B cell (primary cell): ENCODE measurements around the gene GDF9. TPM values are rescaled to one million over a fixed set of nuclear protein-coding genes. Genes with fewer than 3 reads are reported as not detected.

Experiments
- ATAC-seq: fragments of 200-7000 bp; cut with Tn5 transposase; one replicate; pipeline ENCODE4 v1.10.0; 2021; ENCODE audit warnings: low read depth, mild to moderate bottlenecking, moderate number of reproducible peaks, moderate library complexity
- CTCF ChIA-PET: fragments of 350-600 bp; sonication (Branson Sonifier 250); formaldehyde crosslinking; loops from one replicate; lab custom pipeline; 2021; ENCODE audit warnings: antibody characterized with exemption, inconsistent platforms; lab: Charles Lee
- POLR2A ChIA-PET: fragments of 350-600 bp; sonication (Branson Sonifier 250); formaldehyde crosslinking; loops from one replicate; lab custom pipeline; 2021; ENCODE audit warnings: antibody characterized with exemption; lab: Charles Lee
- DNase-seq: peaks from one replicate; pipeline ENCODE4 v3.0.0; 2013
- H2AFZ ChIP-seq: 2 replicates; pipeline ENCODE4 v1.6.1; 2012; ENCODE audit warnings: mild to moderate bottlenecking, low read depth, low read length; ENCODE audit not compliant: insufficient read depth, poor library complexity, severe bottlenecking
- H3K27ac ChIP-seq, 2 donors: 1 replicate in 1 of 2; 2 replicates in 1 of 2; pipeline ENCODE4 v1.5.1; 2012 to 2013; ENCODE audit warnings: low read length in 2 of 2, mild to moderate bottlenecking in 2 of 2, moderate library complexity in 1 of 2
- H3K27me3 ChIP-seq, 4 experiments: fragments of 200-600 bp in 1 of 4; sonication (generic) in 1 of 4; replicated peaks in 1 of 4; 1 replicate in 2 of 4; 2 replicates in 2 of 4; pipeline versions ENCODE4 v1.6.1 to v1.7.0; 2013 to 2016; ENCODE audit warnings: low read length in 3 of 4, mild to moderate bottlenecking in 2 of 4, mixed read lengths in 1 of 4, moderate library complexity in 1 of 4; ENCODE audit not compliant: insufficient read depth in 4 of 4, control insufficient read depth in 3 of 4; ENCODE audit errors: control extremely low read depth in 1 of 4
- H3K36me3 ChIP-seq, 2 experiments: replicated peaks in 1 of 2; 1 replicate in 1 of 2; 2 replicates in 1 of 2; pipeline versions ENCODE4 v1.6.1 to v1.7.1; 2013; ENCODE audit warnings: low read length in 1 of 2; ENCODE audit not compliant: insufficient read depth in 2 of 2, control insufficient read depth in 1 of 2; ENCODE audit errors: control extremely low read depth in 1 of 2, extremely low read depth in 1 of 2
- H3K4me1 ChIP-seq, 2 donors: fragments of 200-600 bp in 1 of 2; sonication (generic) in 1 of 2; 1 replicate in 1 of 2; 2 replicates in 1 of 2; pipeline versions ENCODE4 v1.5.1 to v1.6.1; 2013 to 2017; ENCODE audit warnings: low read length in 2 of 2; ENCODE audit not compliant: control insufficient read depth in 2 of 2, insufficient read depth in 2 of 2
- H3K4me2 ChIP-seq: replicated peaks from 2 replicates; pipeline ENCODE3; 2012; ENCODE audit warnings: mild to moderate bottlenecking, low read depth, low read length; ENCODE audit not compliant: poor library complexity, severe bottlenecking
- H3K4me3 ChIP-seq, 5 experiments: fragments of 200-600 bp in 1 of 5; sonication (generic) in 1 of 5; 1 replicate in 3 of 5; 2 replicates in 2 of 5; pipeline versions ENCODE4 v1.5.1 to v1.7.0; 2011 to 2016; ENCODE audit warnings: low read length in 4 of 5, mild to moderate bottlenecking in 4 of 5, low read depth in 2 of 5, control low read depth in 1 of 5, moderate library complexity in 1 of 5; ENCODE audit not compliant: insufficient read depth in 1 of 5; ENCODE audit errors: control extremely low read depth in 1 of 5, extremely low read depth in 1 of 5
- H3K79me2 ChIP-seq: fragments of 200-600 bp; sonication (generic); one replicate; pipeline ENCODE4 v1.6.0; 2016; ENCODE audit warnings: low read length; ENCODE audit not compliant: control insufficient read depth, insufficient read depth
- H3K9ac ChIP-seq: fragments of 200-600 bp; sonication (generic); 2 replicates; pipeline ENCODE4 v1.6.1; 2017; ENCODE audit warnings: mild to moderate bottlenecking, low read length, moderate library complexity
- H3K9me3 ChIP-seq, 3 donors: one replicate each; pipeline versions ENCODE4 v1.6.1 to v1.7.1; 2013; ENCODE audit warnings: low read length in 2 of 3; ENCODE audit not compliant: control insufficient read depth in 2 of 3, insufficient read depth in 1 of 3; ENCODE audit errors: control extremely low read depth in 1 of 3
- H4K20me1 ChIP-seq: 2 replicates; pipeline ENCODE4 v1.6.0; 2012; ENCODE audit warnings: mild to moderate bottlenecking, low read length; ENCODE audit not compliant: insufficient read depth, control insufficient read depth, poor library complexity, severe bottlenecking
- H3K27ac Mint-ChIP-seq: one replicate; pipeline ENCODE4 v1.8.0; 2021; ENCODE audit warnings: mixed read lengths
- H3K27me3 Mint-ChIP-seq: one replicate; pipeline ENCODE4 v1.8.0; 2021; ENCODE audit warnings: mixed read lengths
- H3K4me1 Mint-ChIP-seq: one replicate; pipeline ENCODE4 v1.8.0; 2021; ENCODE audit warnings: mixed read lengths
- H3K4me3 Mint-ChIP-seq: one replicate; pipeline ENCODE4 v1.8.0; 2021; ENCODE audit warnings: mixed read lengths
- H3K9me3 Mint-ChIP-seq: one replicate; pipeline ENCODE4 v1.8.0; 2022; ENCODE audit warnings: mixed read lengths; ENCODE audit not compliant: insufficient read depth
- CTCF ChIP-seq: fragments of 200-600 bp; IDR thresholded peaks from one replicate; pipeline ENCODE4 v1.8.0; 2022; ENCODE audit warnings: antibody characterized with exemption, mild to moderate bottlenecking
- EZH2 ChIP-seq: IDR thresholded peaks from 2 replicates; pipeline ENCODE4 v1.6.1; 2012; ENCODE audit warnings: borderline replicate concordance, low read depth, mild to moderate bottlenecking, moderate library complexity, low read length; ENCODE audit not compliant: insufficient read depth, poor library complexity, severe bottlenecking
- WGBS: methylation state at CpG from one replicate; pipeline ENCODE4 v1.1.5; 2013; ENCODE audit warnings: missing lambda C conversion rate; ENCODE audit not compliant: insufficient coverage; 5-methylcytosine and 5-hydroxymethylcytosine counted together
- intact Hi-C: fragments of 100-400 bp; cut with micrococcal nuclease; formaldehyde crosslinking; loops from one replicate; pipeline ENCODE4 v1.10.0; 2022
- polyA plus RNA-seq: library from polyadenylated mRNA; depleted of rRNA; stranded (reverse); fragments of >200 nt; gene quantifications from 2 replicates; pipeline ENCODE4 v1.2.3, GENCODE V29; 2012
- total RNA-seq, 2 donors: library from RNA; stranded (reverse); fragments of 120-200 nt in 1 of 2; gene quantifications; 1 replicate in 1 of 2; 2 replicates in 1 of 2; pipeline versions ENCODE4 v1.2.3 to v1.2.4, GENCODE V29; 2013 to 2022

GDF9 gene
- total and polyA plus RNA-seq, 2 donors (not counting 1 experiment from before 2014, with no cell fraction given) = 0.67 to 0.88 TPM

- peak overlapping the region; percentile 89 for H2AFZ ChIP-seq
- Mint-ChIP-seq H3K4me3 (peak overlapping the region; percentile 93), H3K27ac (peak overlapping the region; percentile 71), H3K9me3 (no peaks in the 10 kb centered on the region), H3K4me1 (peaks cover 18% of the 10 kb centered on the region), H3K27me3 (peaks cover 26% of the 10 kb centered on the region)
- H3K9me3 ChIP-seq = peaks cover 0 to 7% (median 0%) of the 10 kb centered on the region in 3 donors
- H4K20me1 ChIP-seq = no peaks in the 10 kb centered on the region
- no peak overlapping the region for H3K27ac ChIP-seq
- H3K27me3 ChIP-seq = peaks cover 0 to 54% (median 32%) of the 10 kb centered on the region in 4 experiments
- CTCF ChIA-PET = interaction anchor here (0.7 to 7.4 kb wide), 19 partner anchors 10 to 458 kb away, joined by 3 to 75 read pairs (median 4); partner anchors contain the start of genes CCNI2, GDF9, SOWAHA and UQCRQ
- peak overlapping the region in 4 of 5 experiments; percentile 35 to 73 (median 57) for H3K4me3 ChIP-seq
- no peaks in the 10 kb centered on the region for H3K36me3 ChIP-seq
- no peaks in the 10 kb centered on the region for H3K79me2 ChIP-seq
- TF ChIP-seq EZH2 = no peak
- TF ChIP-seq CTCF = peak; percentile 93
- peak; percentile 86 for DNase-seq
- peaks cover 21 to 27% of the 10 kb centered on the region in 2 donors for H3K4me1 ChIP-seq
- POLR2A ChIA-PET = interaction anchor here (0.9 kb wide), 1 partner anchor 53 kb away, joined by 3 read pairs; no protein-coding TSS in a partner anchor
- ATAC-seq = peak; percentile 89
- H3K4me2 ChIP-seq = peak overlapping the region; percentile 88
- H3K9ac ChIP-seq = peak overlapping the region; percentile 65
- intact Hi-C loops = loop anchor here (1.0 to 5.0 kb wide), 3 partner anchors 36 to 517 kb away; partner anchors contain the start of genes GDF9 and UQCRQ
- WGBS = 3% methylated on average over 75 of the region's 75 CpGs
These were observed 36.4 kb downstream of the GDF9 start for GRCh38 chr5:132829742-132830435.
